GM19395 (cell line): Measurements from ENCODE around the gene APOOL.
"Not testable (repeated sequence)": the region's sequence is repeated elsewhere in the genome, so short reads cannot be mapped to it uniquely, and the experiment has no call there.

ENCODE experiments used
- ATAC-seq: cut with Tn5 transposase; IDR thresholded peaks from one replicate; pipeline ENCODE4 v1.9.1; 2021; ENCODE audit warnings: mild to moderate bottlenecking, moderate library complexity; ENCODE audit not compliant: unreplicated experiment

APOOL gene

DNA sequence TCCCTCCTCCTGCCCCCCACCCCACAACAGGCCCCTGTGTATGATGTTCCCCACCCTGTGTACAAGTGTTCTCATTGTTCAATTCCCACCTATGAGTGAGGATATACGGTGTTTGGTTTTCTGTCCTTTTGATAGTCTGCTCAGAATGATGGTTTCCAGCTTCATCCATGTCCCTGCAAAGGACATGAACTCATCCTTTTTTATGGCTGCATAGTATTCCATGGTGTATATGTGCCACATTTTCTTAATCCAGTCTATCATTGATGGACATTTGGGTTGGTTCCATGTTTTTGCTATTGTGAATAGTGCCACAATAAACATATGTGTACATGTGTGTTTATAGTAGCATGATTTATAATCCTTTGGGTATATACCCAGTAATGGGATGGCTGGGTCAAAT lies 73.6 kb downstream of the APOOL start:
- not testable (repeated sequence) for ATAC-seq

DNA sequence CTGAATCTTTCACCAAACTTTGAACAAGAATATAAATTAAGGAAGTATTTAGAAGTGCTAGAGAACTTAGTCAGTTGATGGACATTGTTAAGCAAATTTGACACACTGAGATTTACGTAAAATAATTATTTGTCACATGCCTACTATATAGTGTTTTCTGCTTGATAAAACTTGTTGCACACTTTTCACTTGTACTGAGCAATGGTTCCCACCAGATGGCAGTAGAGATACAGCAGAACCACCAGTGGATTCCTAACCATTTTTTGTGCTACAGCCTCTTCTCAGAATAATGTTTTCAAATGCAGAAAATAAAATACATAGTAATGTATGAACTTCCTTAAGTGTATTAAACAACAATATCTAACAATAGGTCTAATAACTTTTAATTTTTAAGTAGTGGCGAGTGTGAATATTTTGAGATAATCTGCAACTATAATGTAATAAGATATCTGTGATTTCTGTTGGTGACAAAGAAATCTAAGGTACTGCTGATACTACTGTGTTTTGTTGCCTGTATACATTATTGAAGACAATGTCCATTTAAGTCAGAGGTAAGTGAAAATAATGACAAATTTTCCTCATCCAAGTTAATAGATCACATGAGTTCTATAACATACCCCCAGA lies 81.2 kb downstream of the APOOL start:
- peak; percentile 97 for ATAC-seq

DNA sequence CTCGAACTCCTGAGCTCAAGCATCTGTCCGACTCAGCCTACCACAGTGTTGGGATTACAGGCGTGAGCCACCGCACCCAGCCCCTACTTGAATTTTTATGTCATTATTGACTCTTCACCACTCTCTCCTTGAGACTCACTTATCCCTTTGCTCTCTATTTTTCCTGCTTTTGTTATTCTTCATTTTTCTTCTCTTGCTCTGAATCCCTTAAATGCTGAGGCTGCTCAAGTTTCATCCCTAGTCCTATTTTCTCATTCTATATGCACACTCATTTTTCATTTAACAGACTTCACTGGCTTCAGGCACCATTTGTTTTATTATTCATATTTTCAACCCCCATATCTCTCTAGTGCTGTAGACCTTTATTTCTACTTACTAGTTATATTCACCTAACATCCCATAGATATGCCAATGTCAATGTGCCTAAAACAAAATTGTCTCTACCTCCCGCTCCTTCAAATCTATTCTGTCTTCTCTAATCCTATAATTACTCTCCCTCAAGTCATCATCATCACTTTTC lies 85.7 kb downstream of the APOOL start:
- ATAC-seq: no peak

DNA sequence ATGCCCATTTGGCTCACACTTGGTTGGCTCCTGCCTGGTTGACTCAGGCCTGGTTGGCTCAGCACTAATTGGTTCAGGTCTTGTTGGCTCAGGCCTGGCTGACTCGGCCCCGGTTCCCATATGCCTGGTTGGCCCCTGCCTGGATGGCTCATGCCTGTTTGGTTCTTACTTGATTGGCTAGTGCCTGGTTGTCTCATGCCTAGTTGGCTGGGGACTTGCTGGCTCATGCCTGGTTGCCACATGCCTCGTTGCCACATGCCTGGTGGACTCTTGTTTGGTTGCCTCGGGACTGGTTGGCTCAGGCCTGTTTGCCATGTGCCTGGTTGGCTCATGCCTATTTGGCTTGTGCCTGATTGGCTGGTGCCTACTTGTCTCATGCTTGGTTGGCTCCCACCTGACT lies 103.7 kb downstream of the APOOL start:
- no peak for ATAC-seq

DNA sequence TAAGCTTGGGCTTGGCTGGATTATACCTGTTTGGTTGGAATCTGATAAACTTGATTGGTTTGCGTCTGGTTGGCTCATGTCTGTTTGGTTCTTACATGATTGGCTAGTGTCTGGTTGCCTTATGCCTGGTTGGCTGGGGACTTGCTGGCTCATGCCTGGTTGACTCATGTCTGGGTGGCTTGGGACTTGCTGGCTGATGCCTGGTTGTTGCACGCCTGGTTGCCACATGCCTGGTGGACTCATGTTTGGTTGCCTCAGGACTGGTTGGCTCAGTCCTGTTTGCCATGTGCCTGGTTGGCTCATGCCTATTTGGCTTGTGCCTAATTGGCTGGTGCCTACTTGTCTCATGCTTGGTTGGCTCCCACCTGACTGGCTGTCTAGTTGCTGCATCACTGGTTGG lies 104.5 kb downstream of the APOOL start:
- no peak for ATAC-seq

DNA sequence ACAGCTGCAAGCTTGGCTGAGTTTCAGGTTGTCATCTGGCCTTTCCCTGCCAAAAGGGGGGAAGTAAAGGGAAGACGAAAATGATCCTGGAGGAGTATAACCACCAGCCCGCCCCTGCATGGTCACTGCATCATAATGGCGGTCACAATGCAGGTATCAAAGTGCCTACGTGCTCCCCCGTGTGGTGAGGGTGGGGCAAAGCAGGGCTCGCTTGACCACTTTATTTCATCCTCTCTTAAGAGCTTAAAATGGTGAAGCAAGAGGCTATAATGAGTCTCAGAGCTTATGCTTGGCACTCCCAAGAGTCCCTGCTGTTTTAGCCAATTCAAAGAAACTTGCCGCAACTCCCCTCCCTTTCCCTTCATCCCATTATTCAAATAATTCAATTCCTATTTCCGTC lies 105.6 kb downstream of the APOOL start:
- ATAC-seq: peak; percentile 61

DNA sequence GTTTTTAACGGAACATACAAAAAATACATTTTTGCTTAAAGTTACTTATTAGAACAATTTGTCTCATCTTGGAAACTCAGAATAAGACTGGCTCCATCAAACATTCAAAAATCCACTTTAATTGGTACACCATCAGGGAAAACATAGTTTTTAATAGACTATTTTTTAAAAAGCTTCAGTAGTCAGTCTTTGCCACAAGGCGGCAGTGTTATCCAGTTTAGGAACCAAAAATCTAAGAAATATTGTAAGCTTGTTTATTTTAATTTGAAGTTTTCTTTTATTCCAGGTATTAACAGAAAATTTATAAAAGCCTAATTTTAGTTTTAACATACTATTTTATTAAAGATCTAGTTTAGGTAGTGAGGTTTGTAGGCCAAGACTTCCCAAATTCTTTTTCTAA lies 107.7 kb downstream of the APOOL start:
- peak; percentile 46 for ATAC-seq

DNA sequence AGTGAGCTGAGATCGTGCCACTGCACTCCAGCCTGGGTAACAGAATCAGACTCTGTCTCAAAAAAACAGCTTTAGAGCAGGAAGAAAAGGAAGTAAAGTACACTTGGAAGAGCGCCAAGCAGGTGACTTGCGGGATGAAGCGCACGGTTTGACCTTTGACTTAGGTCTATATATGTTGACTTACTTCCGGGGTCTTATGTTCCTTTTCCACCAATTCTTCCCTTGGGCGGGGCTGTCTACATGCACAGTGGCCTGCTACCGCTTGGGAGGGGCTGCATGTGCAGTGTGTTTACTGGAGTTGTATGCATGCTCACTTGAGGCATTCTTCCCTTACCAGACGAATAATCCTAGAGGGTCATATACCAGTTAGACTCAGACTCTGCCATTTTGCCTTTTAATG lies 108.6 kb downstream of the APOOL start:
- no peak for ATAC-seq

DNA sequence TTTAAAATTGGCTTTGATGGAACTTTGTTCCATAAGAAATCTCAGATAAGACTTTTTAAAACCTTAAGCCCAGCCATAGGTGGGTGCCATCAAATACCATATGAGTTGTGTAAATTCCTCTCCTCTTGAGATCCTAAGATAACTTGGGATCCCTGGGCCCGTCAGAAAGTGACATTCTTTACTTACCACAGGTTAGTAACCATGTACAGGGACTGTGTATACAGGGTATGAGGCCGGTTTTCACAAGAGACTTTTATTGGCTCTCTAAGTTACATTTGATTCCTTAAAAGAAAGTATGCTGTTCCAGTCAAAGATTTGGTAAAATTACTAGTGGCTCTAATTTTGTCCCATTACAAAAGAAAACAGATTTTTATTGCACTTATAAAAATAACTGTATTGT lies 110.1 kb downstream of the APOOL start:
- no peak for ATAC-seq

DNA sequence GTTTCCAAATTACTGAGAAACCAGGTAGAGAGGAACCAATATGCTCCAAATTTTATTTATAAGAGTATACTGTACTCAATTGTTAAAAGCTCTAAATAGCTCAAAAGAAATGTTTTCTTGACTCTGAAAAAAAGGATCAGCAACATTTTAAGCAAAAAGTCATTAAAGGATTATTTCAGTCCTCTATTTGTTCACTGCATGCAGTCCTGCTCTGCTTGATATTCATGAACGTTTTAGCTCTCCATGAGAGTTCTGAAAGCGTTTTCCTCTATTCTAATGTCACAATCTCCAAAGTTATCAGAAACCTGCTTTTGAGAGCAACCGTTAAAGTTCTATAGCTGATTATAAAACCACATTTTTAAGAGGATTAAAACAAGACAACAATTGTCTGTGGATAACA lies 110.5 kb downstream of the APOOL start:
- ATAC-seq: no peak

DNA sequence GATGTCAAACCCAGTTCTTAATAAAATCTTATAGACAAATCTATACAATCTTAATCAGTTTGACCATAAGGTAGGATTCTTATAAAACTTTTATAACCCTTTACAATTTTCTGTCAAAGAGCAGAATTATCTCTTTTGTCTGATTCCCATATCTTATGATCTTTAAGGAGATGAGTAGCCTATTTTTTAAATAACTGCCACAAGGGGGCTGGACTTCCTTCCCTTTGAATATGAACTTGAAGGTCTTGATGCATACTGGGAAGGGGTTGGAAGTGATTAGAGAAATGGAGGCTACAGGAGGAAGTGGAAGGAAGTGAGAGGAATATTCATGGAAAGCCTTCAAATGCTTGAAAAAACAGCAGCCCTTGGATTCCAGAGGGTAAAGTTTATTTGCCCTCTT lies 111.1 kb downstream of the APOOL start:
- no peak for ATAC-seq

DNA sequence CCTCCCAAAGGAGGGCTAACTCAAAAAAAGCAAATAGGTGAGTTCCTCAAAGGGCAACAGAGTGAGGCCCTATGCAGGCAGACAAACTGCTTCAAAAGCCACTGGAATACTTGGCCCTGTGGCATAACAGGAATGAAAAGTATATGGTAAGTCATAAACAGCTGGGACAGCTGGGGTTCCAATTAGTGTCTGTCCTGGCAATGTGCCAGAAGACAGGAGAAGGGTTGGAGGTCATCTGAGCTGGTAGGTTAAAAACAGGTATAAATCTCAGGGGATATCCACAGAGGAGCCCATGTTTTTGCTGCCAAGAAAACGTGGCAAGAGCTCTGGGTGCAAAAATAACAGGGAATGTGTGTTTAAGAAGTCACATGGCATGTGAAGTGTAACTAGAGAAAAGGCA lies 111.6 kb downstream of the APOOL start:
- ATAC-seq: no peak

DNA sequence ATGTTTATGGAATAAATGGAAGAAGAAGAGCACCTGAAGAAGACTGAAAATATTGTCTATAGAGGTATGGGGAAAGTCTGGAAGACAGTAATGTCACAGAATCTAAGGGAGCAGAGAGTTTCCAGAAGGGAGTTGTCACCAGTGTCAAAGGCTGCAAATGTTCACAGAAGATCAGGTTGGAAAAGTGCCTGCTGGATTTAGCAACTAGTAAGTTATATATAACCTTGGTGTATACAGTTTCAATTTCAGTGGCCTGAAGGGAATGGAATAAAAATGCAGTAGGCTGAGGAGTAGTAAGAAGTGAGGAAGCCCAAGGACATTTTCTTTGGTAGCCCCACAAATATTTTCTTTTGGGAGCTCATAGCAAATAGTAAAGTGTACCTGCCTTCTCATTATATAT lies 132.7 kb downstream of the APOOL start:
- ATAC-seq: no peak

DNA sequence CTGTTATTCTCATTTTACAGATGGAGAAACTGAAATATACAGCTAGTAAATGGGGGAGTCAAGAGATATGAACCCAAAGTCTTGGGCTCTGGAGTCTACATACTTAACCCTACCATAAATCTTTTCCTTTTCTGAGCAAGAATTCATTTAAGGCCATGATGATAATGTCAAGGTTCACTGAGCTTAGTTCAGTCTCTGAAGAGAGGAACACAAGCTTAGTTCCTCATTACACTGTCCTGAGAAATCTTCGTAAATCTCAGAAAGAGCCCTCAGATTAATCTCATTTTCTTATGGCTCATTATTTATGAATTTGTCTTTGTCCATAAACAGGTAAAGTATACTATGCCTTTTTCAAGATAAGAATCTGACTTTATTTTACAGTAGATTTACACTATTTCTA lies 135.7 kb downstream of the APOOL start:
- no peak for ATAC-seq

DNA sequence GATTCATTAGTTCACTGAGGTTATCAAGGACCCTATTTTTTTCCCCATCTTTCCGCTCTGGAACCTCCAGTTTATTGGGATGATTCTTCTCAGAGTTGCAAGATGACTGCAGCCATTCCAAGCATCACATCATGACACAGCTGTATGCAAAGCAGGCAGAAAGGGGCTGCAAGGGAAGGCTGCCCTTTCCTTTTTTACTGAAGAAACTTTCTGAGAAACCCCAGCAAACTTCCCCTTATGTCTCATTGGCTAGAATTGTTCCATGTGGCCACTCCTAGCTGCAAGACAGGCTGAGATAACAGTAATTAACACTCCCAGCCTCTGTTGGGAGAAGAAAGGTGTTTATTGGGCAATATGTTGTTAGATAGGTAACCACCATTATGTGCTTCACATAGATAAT lies 137.3 kb downstream of the APOOL start:
- peak; percentile 56 for ATAC-seq
